HEK293 (cell line): Measurements from ENCODE around the gene SIL1.

Source experiments
- CTCF ChIA-PET: fragments of 350-600 bp; formaldehyde crosslinking; extraction: SDS; loops from one replicate; lab custom pipeline; 2021; ENCODE audit warnings: antibody characterized with exemption; lab: Yijun Ruan, JAX
- POLR2A ChIA-PET: fragments of 300-600 bp; formaldehyde crosslinking; extraction: SDS; loops from one replicate; lab custom pipeline; 2020; ENCODE audit warnings: antibody characterized with exemption, inconsistent platforms; lab: Yijun Ruan, JAX
- H3K27ac ChIP-seq: fragments of 200-500 bp; sonication (Bioruptor generic); 2 replicates; pipeline ENCODE4 v1.5.1; 2014; ENCODE audit warnings: low read depth, low read length, control low read depth, inconsistent platforms; ENCODE audit errors: extremely low read depth
- H3K36me3 ChIP-seq, 2 experiments: fragments of 200-500 bp in 1 of 2; sonication (Bioruptor generic) in 1 of 2; 1 replicate in 1 of 2; 2 replicates in 1 of 2; pipeline ENCODE4 v1.5.1; 2014 to 2017; ENCODE audit warnings: inconsistent platforms in 2 of 2, low read length in 2 of 2; ENCODE audit not compliant: control insufficient read depth in 2 of 2, insufficient read depth in 1 of 2
- H3K4me1 ChIP-seq: fragments of 200-500 bp; sonication (Bioruptor generic); 2 replicates; pipeline ENCODE4 v1.5.1; 2014; ENCODE audit warnings: mild to moderate bottlenecking, low read length, inconsistent platforms; ENCODE audit not compliant: control insufficient read depth, insufficient read depth
- H3K4me3 ChIP-seq: 2 replicates; pipeline ENCODE4 v1.5.1; 2011; ENCODE audit warnings: low read depth, mild to moderate bottlenecking, control low read depth, low read length, moderate library complexity
- H3K9me3 ChIP-seq: fragments of 200-500 bp; sonication (Bioruptor generic); 2 replicates; pipeline ENCODE4 v1.5.1; 2014; ENCODE audit warnings: low read depth, low read length, inconsistent platforms; ENCODE audit not compliant: control insufficient read depth, insufficient read depth
- GLIS1 ChIP-seq: fragments of 450-650 bp; formaldehyde crosslinking; IDR thresholded peaks from 2 replicates; pipeline ENCODE4 v1.5.1; 2016; ENCODE audit warnings: missing biosample characterization, missing genetic modification characterization
- IKZF3 ChIP-seq: fragments of 450-650 bp; IDR thresholded peaks from 2 replicates; pipeline ENCODE4 v1.5.0; 2018; ENCODE audit warnings: missing biosample characterization, mild to moderate bottlenecking, missing genetic modification characterization, moderate library complexity
- KLF7 ChIP-seq: fragments of 450-650 bp; formaldehyde crosslinking; IDR thresholded peaks from 2 replicates; pipeline ENCODE4 v1.5.1; 2016; ENCODE audit warnings: missing biosample characterization, missing genetic modification characterization, borderline replicate concordance
- YY1 ChIP-seq: fragments of 450-650 bp; formaldehyde crosslinking; IDR thresholded peaks from 2 replicates; pipeline ENCODE4 v1.5.1; 2018; ENCODE audit warnings: missing biosample characterization, missing genetic modification characterization
- ZBTB17 ChIP-seq: fragments of 450-650 bp; formaldehyde crosslinking; IDR thresholded peaks from 2 replicates; pipeline ENCODE4 v1.5.1; 2016; ENCODE audit warnings: missing biosample characterization, missing genetic modification characterization
- ZBTB49 ChIP-seq: fragments of 450-650 bp; formaldehyde crosslinking; IDR thresholded peaks from 2 replicates; pipeline ENCODE4 v1.5.1; 2016; ENCODE audit warnings: missing biosample characterization, missing genetic modification characterization, low read depth
- ZIC2 ChIP-seq: fragments of 450-650 bp; formaldehyde crosslinking; IDR thresholded peaks from 2 replicates; pipeline ENCODE4 v1.5.1; 2016; ENCODE audit warnings: missing biosample characterization, missing genetic modification characterization
- ZNF138 ChIP-seq: fragments of 450-650 bp; formaldehyde crosslinking; IDR thresholded peaks from 2 replicates; pipeline ENCODE4 v1.5.1; 2016; ENCODE audit warnings: missing biosample characterization, missing genetic modification characterization, borderline replicate concordance
- ZNF274 ChIP-seq, 2 experiments: fragments of 200-500 bp in 1 of 2; fragments of 450-650 bp in 1 of 2; sonication (Bioruptor generic) in 1 of 2; formaldehyde crosslinking in 1 of 2; IDR thresholded peaks; 2 replicates each; pipeline versions ENCODE4 v1.5.1 to v1.6.1; 2014 to 2016; ENCODE audit warnings: borderline replicate concordance in 1 of 2, inconsistent platforms in 1 of 2, low read length in 1 of 2, missing biosample characterization in 1 of 2, missing genetic modification characterization in 1 of 2
- ZNF341 ChIP-seq: fragments of 450-650 bp; formaldehyde crosslinking; IDR thresholded peaks from 2 replicates; pipeline ENCODE4; 2016; ENCODE audit warnings: low read depth, missing biosample characterization, missing genetic modification characterization
- ZNF391 ChIP-seq: fragments of 450-650 bp; formaldehyde crosslinking; IDR thresholded peaks from 2 replicates; pipeline ENCODE4 v1.5.1; 2016; ENCODE audit warnings: low read depth, missing biosample characterization, missing genetic modification characterization, borderline replicate concordance
- ZNF501 ChIP-seq: fragments of 450-650 bp; formaldehyde crosslinking; IDR thresholded peaks from 2 replicates; pipeline ENCODE4 v1.5.1; 2016; ENCODE audit warnings: missing biosample characterization, missing genetic modification characterization
- ZNF518A ChIP-seq: fragments of 450-650 bp; formaldehyde crosslinking; conservative IDR thresholded peaks from 2 replicates; pipeline ENCODE4 v1.5.1; 2016; ENCODE audit warnings: low read depth, missing biosample characterization, missing genetic modification characterization
- ZNF654 ChIP-seq: fragments of 450-650 bp; formaldehyde crosslinking; IDR thresholded peaks from 2 replicates; pipeline ENCODE4 v1.5.1; 2016; ENCODE audit warnings: low read depth, missing biosample characterization, missing genetic modification characterization
- ZNF692 ChIP-seq: fragments of 450-650 bp; formaldehyde crosslinking; IDR thresholded peaks from 2 replicates; pipeline ENCODE4 v1.5.1; 2016; ENCODE audit warnings: missing biosample characterization, missing genetic modification characterization
- ZNF776 ChIP-seq: fragments of 450-650 bp; formaldehyde crosslinking; IDR thresholded peaks from 2 replicates; pipeline ENCODE4 v1.5.0; 2017; ENCODE audit warnings: missing biosample characterization, missing genetic modification characterization, borderline replicate concordance
- ZNF830 ChIP-seq: fragments of 450-650 bp; IDR thresholded peaks from 2 replicates; pipeline ENCODE4 v1.5.0; 2018; ENCODE audit warnings: missing biosample characterization, missing genetic modification characterization, low read depth, mild to moderate bottlenecking, moderate library complexity
- ZSCAN18 ChIP-seq: fragments of 450-650 bp; formaldehyde crosslinking; IDR thresholded peaks from 2 replicates; pipeline ENCODE4 v1.5.1; 2016; ENCODE audit warnings: missing biosample characterization, missing genetic modification characterization
- ZSCAN5A ChIP-seq: fragments of 450-650 bp; formaldehyde crosslinking; IDR thresholded peaks from 2 replicates; pipeline ENCODE4 v1.5.1; 2016; ENCODE audit warnings: missing biosample characterization, missing genetic modification characterization
- TF ChIP-seq, protein P1 (sequence below): fragments of 450-650 bp; formaldehyde crosslinking; IDR thresholded peaks from 2 replicates; pipeline ENCODE4 v1.5.1; 2017; ENCODE audit warnings: missing biosample characterization, missing genetic modification characterization

SIL1 gene

GRCh38 chr5:139121120-139121519 is 77.0 kb downstream of the SIL1 start (continued):
- TF ChIP-seq ZNF830 (tag by site-specific recombination) = no peak
- no peak for TF ChIP-seq ZBTB49 (tag by site-specific recombination)
- no peak for TF ChIP-seq ZNF341 (tag by site-specific recombination)
- TF ChIP-seq, protein P1, sequence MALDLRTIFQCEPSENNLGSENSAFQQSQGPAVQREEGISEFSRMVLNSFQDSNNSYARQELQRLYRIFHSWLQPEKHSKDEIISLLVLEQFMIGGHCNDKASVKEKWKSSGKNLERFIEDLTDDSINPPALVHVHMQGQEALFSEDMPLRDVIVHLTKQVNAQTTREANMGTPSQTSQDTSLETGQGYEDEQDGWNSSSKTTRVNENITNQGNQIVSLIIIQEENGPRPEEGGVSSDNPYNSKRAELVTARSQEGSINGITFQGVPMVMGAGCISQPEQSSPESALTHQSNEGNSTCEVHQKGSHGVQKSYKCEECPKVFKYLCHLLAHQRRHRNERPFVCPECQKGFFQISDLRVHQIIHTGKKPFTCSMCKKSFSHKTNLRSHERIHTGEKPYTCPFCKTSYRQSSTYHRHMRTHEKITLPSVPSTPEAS (tag by site-specific recombination) = no peak
- no peak for TF ChIP-seq ZNF501 (tag by site-specific recombination)
- no peak for TF ChIP-seq ZSCAN18 (tag by site-specific recombination)

DNA sequence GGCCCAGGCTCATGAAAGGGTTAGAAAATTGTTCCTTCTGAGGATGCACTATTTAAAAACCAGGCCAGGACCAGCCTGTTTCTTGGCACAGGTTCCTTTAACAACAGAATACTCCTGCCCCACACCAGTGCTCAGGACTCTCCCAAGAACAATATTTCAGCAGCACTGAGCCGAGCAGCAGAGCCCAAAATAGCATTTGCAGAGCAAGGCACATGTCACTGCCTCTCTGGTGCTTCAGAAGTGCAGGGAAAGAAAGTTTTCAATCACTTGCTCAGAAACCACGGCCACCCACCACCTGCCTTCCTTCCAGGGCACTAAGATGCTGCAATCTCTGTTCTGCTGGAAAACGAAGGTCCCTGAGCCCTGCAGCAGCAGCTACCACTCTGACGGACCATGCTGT is 77.6 kb downstream of the SIL1 start:
- H3K36me3 ChIP-seq = peaks cover 4 to 56% of the 10 kb centered on the region in 2 experiments; a peak in 2 of 3 replicates
- ChIA-PET POLR2A (no interaction called here), CTCF (no interaction called here)
- no peaks in the 10 kb centered on the region for H3K4me1 ChIP-seq
- H3K27ac ChIP-seq = no peak overlapping the region
- no peak overlapping the region for H3K4me3 ChIP-seq
- H3K9me3 ChIP-seq = no peaks in the 10 kb centered on the region
- no peak for TF ChIP-seq GLIS1
- TF ChIP-seq ZNF341 (tag by site-specific recombination) = no peak
- no peak for TF ChIP-seq ZIC2 (tag by site-specific recombination)
- no peak for TF ChIP-seq ZNF391 (tag by site-specific recombination)
- no peak for TF ChIP-seq ZNF274 (IDR thresholded peaks at IDR 0.05; ENCODE audit: low read length)
- TF ChIP-seq ZNF274 (tag by site-specific recombination; IDR thresholded peaks at IDR 0.05; ENCODE audit: borderline replicate concordance) = no peak
- no peak for TF ChIP-seq ZSCAN5A (tag by site-specific recombination)
- no peak for TF ChIP-seq IKZF3
- TF ChIP-seq ZNF776 (tag by site-specific recombination) = no peak
- TF ChIP-seq ZNF138 (tag by site-specific recombination) = no peak
- TF ChIP-seq KLF7 (tag by site-specific recombination) = no peak
- no peak for TF ChIP-seq ZNF692 (tag by site-specific recombination)
- no peak for TF ChIP-seq ZBTB17 (tag by site-specific recombination)
- no peak for TF ChIP-seq ZNF654 (tag by site-specific recombination)
- no peak for TF ChIP-seq YY1 (tag by site-specific recombination)
- TF ChIP-seq ZNF518A (tag by site-specific recombination) = no peak
